Left ventricle myocardium inferior (tissue), 1 donor: ENCODE data around the gene DNAJC3. TPM values are rescaled to one million over a fixed set of nuclear protein-coding genes. Genes with fewer than 3 reads are reported as not detected.
"Not testable (repeated sequence)": the region's sequence is repeated elsewhere in the genome, so short reads cannot be mapped to it uniquely, and the experiment has no call there.

Experiments used
- DNase-seq: peaks from one replicate; pipeline ENCODE4 v3.0.0-alpha.2; 2020
- H3K27ac ChIP-seq: fragments of 200-600 bp; replicated peaks from 2 replicates; pipeline ENCODE4 v1.8.0; 2021
- H3K27me3 ChIP-seq: fragments of 200-600 bp; 2 replicates; pipeline ENCODE4 v1.8.0; 2021; ENCODE audit warnings: low read depth
- H3K36me3 ChIP-seq: fragments of 200-600 bp; 2 replicates; pipeline ENCODE4 v1.8.0; 2021
- H3K4me1 ChIP-seq: fragments of 200-600 bp; 2 replicates; pipeline ENCODE4 v1.8.0; 2021
- H3K4me3 ChIP-seq: fragments of 200-600 bp; 2 replicates; pipeline ENCODE4 v1.8.0; 2021; ENCODE audit warnings: mild to moderate bottlenecking, moderate library complexity
- H3K9me3 ChIP-seq: fragments of 200-600 bp; replicated peaks from 2 replicates; pipeline ENCODE4 v1.8.0; 2021
- CTCF ChIP-seq: fragments of 200-600 bp; IDR thresholded peaks from 2 replicates; pipeline ENCODE4 v1.8.0; 2021; ENCODE audit warnings: antibody characterized with exemption, mild to moderate bottlenecking, borderline replicate concordance
- intact Hi-C: fragments of 100-400 bp; cut with micrococcal nuclease; formaldehyde crosslinking; loops from one replicate; pipeline ENCODE4 v1.11.0; 2022
- total RNA-seq: library from RNA; stranded (reverse); fragmentation: NEBNext Ultra II Directional; extraction: Animal tissue kit (Norgen Biotek cat#: 25700); gene quantifications from one replicate; pipeline ENCODE4 v1.2.1, GENCODE V29; 2021
- donor health status: DM: no; HTN: yes; CAD: no; lungs with severe emphysema.

The DNAJC3 gene
- total RNA-seq, 1 donor from 2014 or later = 31.5 TPM

- H3K27ac ChIP-seq = no peak overlapping the region
- no peak for TF ChIP-seq CTCF
- intact Hi-C loops = no loop called here
- H3K36me3 ChIP-seq = no peaks in the 10 kb centered on the region
- peaks cover 25% of the 10 kb centered on the region for H3K27me3 ChIP-seq
- no peak for DNase-seq
- no peaks in the 10 kb centered on the region for H3K4me1 ChIP-seq
- no peaks in the 10 kb centered on the region for H3K9me3 ChIP-seq
- no peak overlapping the region for H3K4me3 ChIP-seq
Measured at GRCh38 chr13:95652821-95653220, 24.1 kb upstream of the DNAJC3 start.

- TF ChIP-seq CTCF = no peak
- DNase-seq = no peak
- intact Hi-C loops = no loop called here
- H3K9me3 ChIP-seq = no peaks in the 10 kb centered on the region
- H3K36me3 ChIP-seq = no peaks in the 10 kb centered on the region
- H3K4me1 ChIP-seq = no peaks in the 10 kb centered on the region
- H3K27me3 ChIP-seq = peaks cover 35% of the 10 kb centered on the region
- no peak overlapping the region for H3K4me3 ChIP-seq
- H3K27ac ChIP-seq = no peak overlapping the region
Measured at GRCh38 chr13:95656386-95657015, 20.4 kb upstream of the DNAJC3 start.

GRCh38 chr13:95659500-95659899, 17.4 kb upstream of the DNAJC3 start:
- H3K4me1 ChIP-seq = no peaks in the 10 kb centered on the region
- no peak overlapping the region for H3K4me3 ChIP-seq
- peaks cover 6% of the 10 kb centered on the region for H3K9me3 ChIP-seq
- H3K36me3 ChIP-seq = no peaks in the 10 kb centered on the region
- no peak for TF ChIP-seq CTCF
- H3K27me3 ChIP-seq = peaks cover 31% of the 10 kb centered on the region
- no peak overlapping the region for H3K27ac ChIP-seq
- DNase-seq = no peak
- intact Hi-C loops = no loop called here

GRCh38 chr13:95660981-95661581, 15.9 kb upstream of the DNAJC3 start:
- Histone ChIP-seq H3K27ac (no peak overlapping the region), H3K27me3 (peaks cover 20% of the 10 kb centered on the region), H3K36me3 (no peaks in the 10 kb centered on the region), H3K9me3 (peaks cover 22% of the 10 kb centered on the region), H3K4me1 (no peaks in the 10 kb centered on the region), H3K4me3 (no peak overlapping the region)
- intact Hi-C loops = no loop called here
- no peak for DNase-seq
- TF ChIP-seq CTCF = peak; percentile 69

- H3K27ac ChIP-seq, H3K4me3 ChIP-seq, intact Hi-C loops, H3K27me3 ChIP-seq, DNase-seq, H3K4me1 ChIP-seq: not testable (repeated sequence)
- peaks cover 84% of the 10 kb centered on the region for H3K9me3 ChIP-seq
- H3K36me3 ChIP-seq = peaks cover 12% of the 10 kb centered on the region
Measured at GRCh38 chr13:95667235-95667634, 9.7 kb upstream of the DNAJC3 start.

GRCh38 chr13:95671597-95671996, 5.3 kb upstream of the DNAJC3 start:
- DNase-seq = no peak
- Histone ChIP-seq H3K27ac (no peak overlapping the region), H3K9me3 (peaks cover 73% of the 10 kb centered on the region), H3K4me1 (peaks cover 39% of the 10 kb centered on the region), H3K4me3 (no peak overlapping the region), H3K27me3 (no peaks in the 10 kb centered on the region), H3K36me3 (peaks cover 12% of the 10 kb centered on the region)
- intact Hi-C loops = no loop called here
- no peak for TF ChIP-seq CTCF
